NCI-H1417 treated with DMSO at 0.1 percent for 48 hours (cell line): ENCODE data around the gene MAP3K7CL.

Experiments
- DNase-seq: peaks from one replicate; lab custom pipeline; 2025; lab: John Stamatoyannopoulos, UW

The MAP3K7CL gene

DNA sequence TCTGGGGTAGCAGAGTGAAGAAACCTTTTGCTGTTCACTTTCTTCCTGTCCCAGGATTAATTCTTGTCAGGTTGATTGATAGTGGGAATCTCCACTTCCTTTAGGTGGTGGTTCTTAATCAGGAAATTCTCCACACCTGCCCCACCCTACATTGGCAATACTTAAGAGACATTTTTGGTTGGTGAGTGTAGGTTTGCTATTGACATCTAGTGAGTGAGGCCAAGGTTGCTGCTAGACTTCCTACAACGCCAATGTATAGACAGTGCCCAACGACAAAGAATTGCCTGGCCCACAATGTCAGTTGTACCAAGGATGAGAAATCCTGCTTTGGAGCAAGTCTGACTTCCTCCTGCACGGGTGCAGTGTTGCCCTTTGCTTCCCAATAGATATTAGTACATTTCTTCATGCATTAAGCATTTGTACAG lies 38.5 kb downstream of the MAP3K7CL start:
- DNase-seq: no peak

DNA sequence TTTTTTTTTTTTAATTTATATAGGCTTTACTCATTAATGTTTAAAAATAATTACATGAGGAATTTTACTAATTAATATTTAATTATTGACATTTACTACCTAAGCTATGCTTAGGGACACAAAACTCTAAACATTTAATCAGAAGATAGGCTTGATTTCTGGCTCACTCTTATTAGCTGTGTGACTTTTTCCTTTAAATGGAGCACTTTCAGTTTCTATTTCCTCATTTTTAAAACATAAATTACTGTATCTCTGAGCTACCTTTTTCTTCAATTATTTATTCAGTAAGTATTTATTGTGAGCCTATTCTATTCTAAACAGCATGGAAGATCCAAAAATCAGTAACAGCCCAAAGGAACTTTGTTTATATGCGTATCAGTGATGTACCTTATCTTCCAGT lies 40.5 kb downstream of the MAP3K7CL start:
- DNase-seq: no peak

DNA sequence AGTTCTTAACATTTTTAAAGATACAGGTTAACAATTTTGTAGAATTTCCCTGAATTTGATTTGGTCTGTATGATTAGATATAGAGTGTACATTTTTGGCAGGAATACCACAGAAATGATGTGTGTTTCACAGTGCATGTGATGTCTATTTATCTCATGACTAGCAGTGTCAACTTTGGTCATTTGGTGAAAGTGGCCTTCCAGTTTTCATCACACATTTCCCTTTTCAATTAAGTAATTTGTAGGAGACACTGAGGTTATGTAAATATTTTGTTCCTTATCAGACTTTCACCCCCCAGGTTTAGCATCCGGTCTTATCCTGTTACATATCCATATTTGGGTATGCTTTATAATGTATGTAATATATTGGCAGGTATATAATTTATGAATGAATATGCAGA lies 41.8 kb downstream of the MAP3K7CL start:
- DNase-seq: no peak

DNA sequence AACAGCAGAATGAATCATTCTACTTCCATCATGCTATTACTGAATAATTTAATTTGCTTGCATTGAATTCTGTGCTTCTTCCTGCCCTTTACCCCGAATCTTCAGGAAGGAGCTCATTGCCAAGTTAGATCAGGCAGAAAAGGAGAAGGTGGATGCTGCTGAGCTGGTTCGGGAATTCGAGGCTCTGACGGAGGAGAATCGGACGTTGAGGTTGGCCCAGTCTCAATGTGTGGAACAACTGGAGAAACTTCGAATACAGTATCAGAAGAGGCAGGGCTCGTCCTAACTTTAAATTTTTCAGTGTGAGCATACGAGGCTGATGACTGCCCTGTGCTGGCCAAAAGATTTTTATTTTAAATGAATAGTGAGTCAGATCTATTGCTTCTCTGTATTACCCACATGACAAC lies 44.2 kb downstream of the MAP3K7CL start:
- DNase-seq: no peak

DNA sequence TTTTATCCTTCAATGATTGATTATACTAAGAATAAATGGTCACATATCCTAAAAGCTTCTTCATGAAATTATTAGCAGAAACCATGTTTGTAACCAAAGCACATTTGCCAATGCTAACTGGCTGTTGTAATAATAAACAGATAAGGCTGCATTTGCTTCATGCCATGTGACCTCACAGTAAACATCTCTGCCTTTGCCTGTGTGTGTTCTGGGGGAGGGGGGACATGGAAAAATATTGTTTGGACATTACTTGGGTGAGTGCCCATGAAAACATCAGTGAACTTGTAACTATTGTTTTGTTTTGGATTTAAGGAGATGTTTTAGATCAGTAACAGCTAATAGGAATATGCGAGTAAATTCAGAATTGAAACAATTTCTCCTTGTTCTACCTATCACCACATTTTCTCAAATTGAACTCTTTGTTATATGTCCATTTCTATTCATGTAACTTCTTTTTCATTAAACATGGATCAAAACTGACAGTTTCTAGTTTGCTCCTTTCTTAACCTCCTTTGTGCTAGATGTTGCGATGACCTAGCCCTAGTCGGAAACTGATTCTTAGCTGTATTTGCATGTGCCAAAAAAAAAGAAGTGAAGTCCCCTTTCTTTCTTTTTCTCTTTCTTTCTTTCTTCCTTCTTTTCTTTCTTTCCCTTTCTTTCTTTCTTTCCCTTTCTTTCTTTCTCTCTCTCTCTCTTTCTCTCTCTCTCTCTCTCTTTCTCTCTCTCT lies 45.1 kb downstream of the MAP3K7CL start:
- no peak for DNase-seq

GRCh38 chr21:29176471-29177120 lies 46.2 kb downstream of the MAP3K7CL start:
- DNase-seq: no peak

GRCh38 chr21:29177800-29178199 lies 47.4 kb downstream of the MAP3K7CL start:
- DNase-seq: no peak

- DNase-seq: no peak
Measured at GRCh38 chr21:29178926-29179325, 48.5 kb downstream of the MAP3K7CL start.

DNA sequence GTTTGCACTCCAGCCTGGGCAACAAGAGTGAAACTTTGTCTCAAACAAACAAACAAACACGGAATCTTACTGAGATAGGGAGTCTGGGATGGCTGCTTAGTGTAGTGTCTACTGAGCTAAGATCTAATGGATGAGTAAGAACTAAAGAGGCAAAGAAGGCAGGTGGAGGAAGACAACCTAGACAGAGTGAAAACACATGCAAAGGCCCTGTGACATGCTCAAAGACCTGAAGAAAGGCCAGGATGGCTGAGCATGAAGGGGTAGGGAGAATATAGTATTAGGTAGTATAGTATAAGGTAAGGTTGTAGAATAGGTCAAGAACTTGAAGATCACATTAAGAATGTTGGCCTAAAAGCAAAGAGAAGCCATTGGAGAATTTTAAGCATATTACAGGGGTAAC lies 49.1 kb downstream of the MAP3K7CL start:
- DNase-seq: no peak

DNA sequence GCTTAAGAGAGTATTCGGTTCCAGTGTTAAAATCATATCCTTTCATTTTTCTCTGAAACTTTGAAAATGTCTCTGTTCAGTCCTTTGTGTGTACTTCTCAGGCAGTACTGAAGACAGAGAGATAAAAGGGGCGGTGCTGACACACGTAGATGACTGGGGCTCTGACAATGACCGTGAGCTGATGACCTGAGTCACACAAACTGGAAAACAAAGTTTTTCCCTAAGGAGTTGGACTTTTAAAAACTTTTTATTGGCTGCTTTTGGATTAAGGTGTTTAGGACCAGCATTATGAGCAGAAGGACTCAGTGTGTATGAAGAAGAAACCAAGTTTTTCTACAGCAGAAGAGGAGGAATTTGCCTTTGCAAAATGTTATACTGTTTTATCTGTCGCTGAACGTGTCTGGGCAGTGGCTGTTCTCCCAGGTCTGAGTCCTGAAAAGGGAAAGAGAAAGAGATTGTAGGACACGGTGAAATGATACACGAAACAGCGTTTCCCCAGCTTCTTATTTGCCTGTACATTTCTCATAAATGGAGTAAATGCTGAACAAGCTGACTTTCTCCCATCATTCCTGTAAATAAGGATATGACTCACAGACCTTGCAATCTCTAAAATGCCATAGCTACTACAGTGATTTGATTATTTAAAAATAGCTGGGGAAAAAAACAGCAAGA lies 51.5 kb downstream of the MAP3K7CL start:
- DNase-seq: no peak

DNA sequence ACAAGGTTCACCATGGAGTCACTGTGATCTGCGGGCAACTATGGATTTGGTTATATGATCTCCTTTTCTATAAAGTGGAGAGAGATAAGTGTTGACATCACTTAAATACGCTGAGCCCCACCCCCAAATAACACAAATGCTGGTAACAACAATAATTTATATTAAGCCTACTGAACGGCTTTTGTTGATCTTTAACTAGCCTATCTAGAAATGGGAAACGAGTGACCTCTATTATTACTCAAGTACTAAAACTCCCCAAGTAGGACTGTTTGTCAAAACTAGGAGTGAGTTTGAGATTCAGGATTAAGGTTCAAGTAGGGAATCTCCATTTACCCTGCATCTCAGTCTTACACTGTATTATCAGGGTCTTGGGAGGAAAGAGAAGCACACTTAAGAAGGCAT lies 52.2 kb downstream of the MAP3K7CL start:
- DNase-seq: no peak

DNA sequence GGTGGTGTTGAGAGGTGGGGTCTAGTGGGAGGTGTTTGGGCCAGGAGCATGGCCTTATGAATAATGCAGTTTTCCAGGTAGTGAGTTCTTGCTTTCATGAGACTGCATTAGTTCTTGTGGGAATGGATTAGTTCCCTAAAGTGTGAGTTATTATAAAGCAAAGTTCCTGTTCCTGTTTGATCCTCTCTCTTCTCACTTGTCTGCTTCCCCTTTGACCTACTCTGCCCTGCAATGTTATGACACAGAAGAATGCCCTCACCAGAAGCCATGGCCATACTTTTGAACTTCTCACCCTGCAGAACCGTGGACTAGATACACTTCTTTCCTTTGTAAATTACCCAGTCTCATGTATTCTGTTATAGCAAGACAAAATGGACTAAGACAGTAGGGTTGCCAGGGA lies 53.6 kb downstream of the MAP3K7CL start:
- DNase-seq: no peak

- no peak for DNase-seq
Measured at GRCh38 chr21:29185172-29185571, 54.7 kb downstream of the MAP3K7CL start.

DNA sequence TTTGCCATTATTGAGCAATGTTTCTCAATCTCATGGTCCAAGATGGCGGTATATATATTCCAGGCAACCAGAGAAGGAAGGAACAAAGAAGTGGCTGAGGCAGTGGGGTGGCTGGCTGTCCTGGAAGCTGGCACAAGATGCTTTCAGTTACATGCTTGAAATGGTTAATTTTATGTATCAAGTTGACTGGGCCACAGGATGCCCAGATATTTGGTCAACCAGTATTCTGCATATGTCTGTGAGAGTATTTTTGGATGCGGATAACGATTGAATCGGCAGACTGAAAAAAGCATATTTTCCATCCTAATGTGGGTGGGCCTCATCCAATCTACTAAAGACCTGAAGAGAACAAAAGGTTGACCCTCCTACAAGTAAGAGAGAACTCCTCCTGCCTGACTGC lies 55.2 kb downstream of the MAP3K7CL start:
- no peak for DNase-seq

- no peak for DNase-seq
Measured at GRCh38 chr21:29186246-29186645, 55.8 kb downstream of the MAP3K7CL start.

DNA sequence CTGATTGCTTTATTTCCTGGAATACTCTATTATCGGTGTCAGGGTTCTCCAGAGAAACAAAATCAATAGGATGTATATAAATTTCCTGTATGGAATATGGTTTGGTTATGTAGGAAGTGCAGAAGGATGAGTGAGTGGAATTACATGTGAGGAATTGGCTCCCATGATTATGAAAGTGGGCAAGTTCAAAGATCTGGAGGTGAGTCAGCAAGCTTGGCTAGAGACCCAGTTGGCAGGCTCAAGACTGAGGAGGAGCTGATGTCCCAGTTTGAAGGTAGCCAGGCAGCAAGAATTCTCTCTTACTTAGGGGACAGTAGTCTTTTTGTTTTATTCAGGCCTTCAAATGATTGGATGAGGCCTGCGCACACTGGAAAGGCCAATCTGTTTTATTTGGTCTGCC lies 57.5 kb downstream of the MAP3K7CL start:
- DNase-seq: no peak

DNA sequence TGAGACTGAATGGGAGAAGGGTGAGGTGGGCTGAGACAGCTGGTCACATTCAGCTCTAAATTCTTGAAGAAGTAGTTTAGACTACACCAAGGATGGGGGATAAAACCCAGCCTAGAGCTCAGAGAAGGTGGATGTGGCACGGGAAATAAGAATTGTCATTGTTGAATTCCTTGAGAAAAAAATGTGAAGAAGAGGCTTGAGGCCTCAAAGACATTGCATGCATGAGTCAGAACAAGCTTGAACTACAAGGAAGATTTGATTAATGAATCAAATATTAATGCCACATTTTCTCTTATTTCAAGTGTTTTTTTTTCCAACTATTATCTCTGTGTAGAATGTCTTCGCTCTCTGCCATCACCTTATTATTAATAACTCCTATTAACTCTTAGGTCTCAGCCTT lies 58.9 kb downstream of the MAP3K7CL start:
- DNase-seq: no peak

DNA sequence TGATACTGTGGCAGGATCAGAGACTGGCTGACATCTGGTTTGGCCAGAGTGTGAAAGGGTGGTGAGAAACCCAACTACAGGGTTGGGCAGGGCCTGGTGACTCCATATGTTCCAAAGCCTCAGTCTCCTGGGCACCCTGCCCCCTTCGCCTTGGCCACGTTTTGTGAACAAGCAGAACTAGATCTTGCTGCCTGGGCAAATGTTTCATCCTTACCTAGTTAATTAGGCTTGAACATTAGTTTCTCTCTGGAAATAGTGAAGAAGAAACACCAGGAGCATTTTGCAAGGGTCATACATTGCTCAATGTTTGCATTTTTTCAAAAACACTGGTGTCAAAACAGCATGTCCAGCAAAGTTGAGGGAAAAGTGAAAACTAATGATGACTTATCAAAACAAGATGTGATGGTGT lies 60.5 kb downstream of the MAP3K7CL start:
- DNase-seq: no peak

GRCh38 chr21:29193072-29193471 lies 62.6 kb downstream of the MAP3K7CL start:
- no peak for DNase-seq

GRCh38 chr21:29193901-29194300 lies 63.5 kb downstream of the MAP3K7CL start:
- no peak for DNase-seq

DNA sequence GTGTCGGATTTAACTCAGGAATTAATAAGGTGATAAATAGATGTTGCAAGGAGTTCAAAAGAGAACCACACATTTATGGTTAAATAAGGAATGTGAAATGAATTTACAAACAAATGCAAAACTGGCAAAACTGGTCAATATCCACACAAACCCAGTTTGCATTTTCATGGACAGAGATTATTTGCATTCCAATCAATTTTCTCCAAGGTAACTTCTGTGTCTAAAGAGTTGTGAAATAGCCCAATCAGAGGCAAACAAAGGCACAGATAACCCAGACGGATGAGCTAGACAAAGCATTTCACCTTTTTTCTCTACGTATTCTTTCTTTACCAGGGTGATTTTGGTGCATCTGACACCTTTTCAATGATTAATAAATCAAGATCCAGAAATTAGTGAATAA lies 63.9 kb downstream of the MAP3K7CL start:
- DNase-seq: no peak

DNA sequence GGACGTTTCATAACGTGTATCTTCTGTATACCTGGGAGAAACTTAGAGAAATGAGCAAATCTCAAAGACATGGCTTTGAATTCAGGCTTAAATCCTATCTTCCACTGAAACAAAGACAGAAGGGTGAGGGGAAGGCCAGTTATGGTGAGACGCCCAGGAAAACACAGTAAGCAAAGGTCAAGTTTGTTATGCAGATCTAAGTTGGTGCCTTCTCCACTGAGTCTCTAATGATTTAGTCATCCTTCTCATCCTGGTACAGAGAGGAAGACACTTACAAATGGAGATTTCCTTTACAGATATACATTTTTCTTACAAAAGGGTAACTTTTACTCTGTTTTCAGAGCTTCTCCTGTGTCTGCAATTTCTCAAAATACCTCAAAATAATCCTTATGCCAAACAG lies 64.4 kb downstream of the MAP3K7CL start:
- DNase-seq: no peak

GRCh38 chr21:29195981-29196669 lies 65.7 kb downstream of the MAP3K7CL start:
- no peak for DNase-seq
